Left ventricle myocardium inferior (tissue), 1 donor: Measurements from ENCODE around the gene ECHDC1. TPM values are rescaled to one million over a fixed set of nuclear protein-coding genes. Genes with fewer than 3 reads are reported as not detected.

Experiments used
- DNase-seq: peaks from one replicate; pipeline ENCODE4 v3.0.0-alpha.2; 2020
- H3K27ac ChIP-seq: fragments of 200-600 bp; replicated peaks from 2 replicates; pipeline ENCODE4 v1.8.0; 2021
- H3K27me3 ChIP-seq: fragments of 200-600 bp; 2 replicates; pipeline ENCODE4 v1.8.0; 2021; ENCODE audit warnings: low read depth
- H3K36me3 ChIP-seq: fragments of 200-600 bp; 2 replicates; pipeline ENCODE4 v1.8.0; 2021
- H3K4me1 ChIP-seq: fragments of 200-600 bp; 2 replicates; pipeline ENCODE4 v1.8.0; 2021
- H3K4me3 ChIP-seq: fragments of 200-600 bp; 2 replicates; pipeline ENCODE4 v1.8.0; 2021; ENCODE audit warnings: mild to moderate bottlenecking, moderate library complexity
- H3K9me3 ChIP-seq: fragments of 200-600 bp; replicated peaks from 2 replicates; pipeline ENCODE4 v1.8.0; 2021
- intact Hi-C: fragments of 100-400 bp; cut with micrococcal nuclease; formaldehyde crosslinking; loops from one replicate; pipeline ENCODE4 v1.11.0; 2022
- total RNA-seq: library from RNA; stranded (reverse); fragmentation: NEBNext Ultra II Directional; extraction: Animal tissue kit (Norgen Biotek cat#: 25700); gene quantifications from one replicate; pipeline ENCODE4 v1.2.1, GENCODE V29; 2021
- TF ChIP-seq, protein P1 (sequence below): fragments of 200-600 bp; IDR thresholded peaks from 2 replicates; pipeline ENCODE4 v1.8.0; 2021; ENCODE audit warnings: antibody characterized with exemption, mild to moderate bottlenecking, borderline replicate concordance
- donor health status: DM: no; HTN: yes; CAD: no; lungs with severe emphysema.

ECHDC1 gene
- total RNA-seq, 1 donor from 2014 or later, result 39.7 TPM

DNA sequence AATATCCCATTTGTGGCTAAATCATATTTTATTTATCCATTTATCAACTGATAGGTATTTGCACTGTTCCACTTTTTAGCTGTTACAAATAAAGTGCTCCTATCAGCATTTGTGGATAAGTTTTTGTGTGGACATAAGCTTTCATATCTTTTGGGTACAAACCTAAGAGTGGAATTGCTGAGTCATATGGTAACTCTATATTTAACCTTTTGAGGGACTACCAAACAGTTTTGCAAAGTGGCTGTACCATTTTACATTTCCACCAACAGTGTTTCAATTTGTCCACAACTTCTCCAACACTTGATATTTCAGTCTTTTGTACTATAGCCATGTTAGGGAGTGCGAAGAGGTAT, 23.6 kb upstream of the ECHDC1 start:
- Histone ChIP-seq H3K4me3 (no peak overlapping the region), H3K9me3 (peaks cover 32% of the 10 kb centered on the region), H3K36me3 (no peaks in the 10 kb centered on the region), H3K27me3 (no peaks in the 10 kb centered on the region), H3K27ac (no peak overlapping the region), H3K4me1 (no peaks in the 10 kb centered on the region)
- intact Hi-C loops, result no loop called here
- no peak for DNase-seq
- TF ChIP-seq, protein P1, sequence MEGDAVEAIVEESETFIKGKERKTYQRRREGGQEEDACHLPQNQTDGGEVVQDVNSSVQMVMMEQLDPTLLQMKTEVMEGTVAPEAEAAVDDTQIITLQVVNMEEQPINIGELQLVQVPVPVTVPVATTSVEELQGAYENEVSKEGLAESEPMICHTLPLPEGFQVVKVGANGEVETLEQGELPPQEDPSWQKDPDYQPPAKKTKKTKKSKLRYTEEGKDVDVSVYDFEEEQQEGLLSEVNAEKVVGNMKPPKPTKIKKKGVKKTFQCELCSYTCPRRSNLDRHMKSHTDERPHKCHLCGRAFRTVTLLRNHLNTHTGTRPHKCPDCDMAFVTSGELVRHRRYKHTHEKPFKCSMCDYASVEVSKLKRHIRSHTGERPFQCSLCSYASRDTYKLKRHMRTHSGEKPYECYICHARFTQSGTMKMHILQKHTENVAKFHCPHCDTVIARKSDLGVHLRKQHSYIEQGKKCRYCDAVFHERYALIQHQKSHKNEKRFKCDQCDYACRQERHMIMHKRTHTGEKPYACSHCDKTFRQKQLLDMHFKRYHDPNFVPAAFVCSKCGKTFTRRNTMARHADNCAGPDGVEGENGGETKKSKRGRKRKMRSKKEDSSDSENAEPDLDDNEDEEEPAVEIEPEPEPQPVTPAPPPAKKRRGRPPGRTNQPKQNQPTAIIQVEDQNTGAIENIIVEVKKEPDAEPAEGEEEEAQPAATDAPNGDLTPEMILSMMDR, result no peak

DNA sequence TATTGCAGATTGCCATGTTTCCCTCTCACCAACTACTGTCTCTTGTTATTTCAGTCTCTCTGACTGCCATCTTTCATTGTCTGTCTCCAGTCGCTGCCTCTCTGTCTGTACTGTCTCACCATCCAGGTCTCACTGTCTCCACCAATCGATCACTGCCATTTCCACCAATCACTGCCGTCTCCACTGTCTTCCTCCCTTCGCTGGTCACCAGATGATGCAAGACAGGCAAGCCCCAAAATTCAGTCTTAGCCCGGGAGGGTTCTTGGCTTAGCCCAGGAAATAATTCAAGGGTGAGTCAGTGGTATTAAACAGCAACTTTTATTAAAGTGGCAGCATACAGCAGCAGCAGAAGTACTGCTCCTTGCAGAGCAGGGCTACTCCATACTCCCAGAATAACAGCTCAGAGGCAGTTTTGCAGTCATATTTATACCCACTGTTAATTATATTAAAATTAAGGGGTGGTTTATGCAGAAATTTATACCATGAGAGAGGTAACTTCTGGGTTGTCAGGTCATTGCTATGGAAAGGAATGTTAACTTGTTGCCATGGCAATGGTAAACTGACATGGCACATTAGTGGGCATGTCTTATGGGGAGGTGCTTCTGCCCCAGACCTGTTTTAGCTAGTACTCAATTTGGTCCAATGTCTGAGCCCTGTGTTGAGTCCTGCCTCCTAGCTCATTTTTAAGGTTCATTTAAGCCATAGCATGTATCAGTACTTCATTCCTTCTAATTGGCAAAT, 23.0 kb upstream of the ECHDC1 start:
- Histone ChIP-seq H3K27ac (no peak overlapping the region), H3K27me3 (no peaks in the 10 kb centered on the region), H3K4me3 (no peak overlapping the region), H3K9me3 (peaks cover 27% of the 10 kb centered on the region), H3K36me3 (no peaks in the 10 kb centered on the region), H3K4me1 (no peaks in the 10 kb centered on the region)
- intact Hi-C loops, result no loop called here
- no peak for DNase-seq
- TF ChIP-seq, protein P1, result no peak

DNA sequence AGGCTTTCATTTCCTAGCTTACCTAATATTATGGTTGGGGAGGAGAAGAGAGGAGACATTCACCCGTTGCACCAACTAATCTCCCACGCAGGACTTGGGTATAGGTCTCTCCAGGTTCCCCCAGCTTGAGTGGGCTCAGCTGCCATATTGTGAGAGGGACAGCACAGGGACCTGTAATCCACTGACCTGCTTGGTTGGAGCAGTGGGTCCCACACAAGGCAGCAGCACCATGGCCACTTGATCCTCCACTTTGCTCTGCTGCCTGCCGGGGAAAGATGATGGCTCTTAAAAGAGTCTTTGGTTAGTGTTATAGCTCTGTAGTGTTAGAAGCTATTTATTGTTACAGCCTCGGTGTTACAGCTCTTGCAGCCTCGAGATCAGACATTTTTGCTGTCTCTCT, 22.5 kb upstream of the ECHDC1 start:
- Histone ChIP-seq H3K4me1 (no peaks in the 10 kb centered on the region), H3K4me3 (no peak overlapping the region), H3K9me3 (peaks cover 21% of the 10 kb centered on the region), H3K27me3 (no peaks in the 10 kb centered on the region), H3K27ac (no peak overlapping the region), H3K36me3 (no peaks in the 10 kb centered on the region)
- intact Hi-C loops, result no loop called here
- TF ChIP-seq, protein P1, result no peak
- DNase-seq, result no peak

DNA sequence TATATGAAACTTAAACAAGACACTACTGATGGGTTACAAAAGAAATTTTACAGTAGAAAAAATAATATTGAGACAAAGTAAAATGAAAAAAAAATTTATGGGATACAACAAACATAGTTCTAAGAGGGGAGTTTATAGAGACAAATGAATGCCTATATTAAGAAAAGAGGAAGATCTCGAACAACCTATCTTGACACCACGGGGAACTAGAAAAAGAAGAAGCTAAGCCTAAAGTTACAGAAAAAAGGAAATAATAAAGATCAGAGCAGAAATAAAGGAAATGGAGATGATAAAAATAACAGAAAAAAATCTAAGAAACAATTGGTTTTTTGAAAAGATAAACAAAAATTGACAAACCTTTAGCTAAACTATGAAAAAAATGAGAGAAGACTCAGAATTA, 9.1 kb upstream of the ECHDC1 start:
- TF ChIP-seq, protein P1, result no peak
- H3K4me1 ChIP-seq, result no peaks in the 10 kb centered on the region
- no peak overlapping the region for H3K4me3 ChIP-seq
- no peak overlapping the region for H3K27ac ChIP-seq
- no peaks in the 10 kb centered on the region for H3K27me3 ChIP-seq
- no peak for DNase-seq
- no peaks in the 10 kb centered on the region for H3K36me3 ChIP-seq
- intact Hi-C loops, result no loop called here
- H3K9me3 ChIP-seq, result peaks cover 61% of the 10 kb centered on the region

DNA sequence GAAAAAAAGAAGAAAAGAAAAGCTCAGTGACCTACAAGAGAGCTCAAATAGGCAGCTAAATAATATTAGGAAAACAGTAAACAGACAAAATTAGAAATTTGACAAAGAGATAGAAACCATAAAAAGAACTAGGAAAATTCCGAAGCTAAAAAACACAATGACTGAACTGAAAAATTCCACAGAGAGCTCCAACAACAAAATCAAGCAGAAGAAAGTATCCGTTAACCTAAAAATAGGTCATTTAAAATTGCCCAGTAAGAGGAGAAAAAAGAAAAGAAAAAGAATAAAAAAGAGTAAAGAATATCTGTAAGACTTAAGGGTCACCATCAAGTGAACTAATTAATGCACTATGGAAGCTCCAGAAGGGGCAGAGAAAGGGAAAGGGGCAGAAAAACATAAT, 6.6 kb upstream of the ECHDC1 start:
- H3K9me3 ChIP-seq, result peaks cover 49% of the 10 kb centered on the region
- TF ChIP-seq, protein P1, result no peak
- H3K27me3 ChIP-seq, result no peaks in the 10 kb centered on the region
- H3K36me3 ChIP-seq, result no peaks in the 10 kb centered on the region
- H3K27ac ChIP-seq, result no peak overlapping the region
- intact Hi-C loops, result no loop called here
- no peak for DNase-seq
- no peaks in the 10 kb centered on the region for H3K4me1 ChIP-seq
- no peak overlapping the region for H3K4me3 ChIP-seq
